ENCODE measurements around the gene TBX19. TPM values are rescaled to one million over a fixed set of nuclear protein-coding genes. Genes with fewer than 3 reads are reported as not detected.

Gene TBX19
- total RNA-seq, 2 donors from 2014 or later: 2.2 to 2.5 TPM

- TF ChIP-seq CTCF (conservative IDR thresholded peaks at IDR 0.05): peak; percentile 51
- Mint-ChIP-seq H3K27ac (no peak overlapping the region), H3K9me3 (peaks cover 6% of the 10 kb centered on the region), H3K27me3 (ENCODE audit: insufficient read depth) (no peaks in the 10 kb centered on the region), H3K4me1 (peaks cover 10% of the 10 kb centered on the region), H3K36me3 (ENCODE audit: low read depth) (no peaks in the 10 kb centered on the region), H3K4me3 (no peak overlapping the region)
- Histone ChIP-seq H3K4me3 (ENCODE audit: low read length) (no peak overlapping the region), H3K9me3 (ENCODE audit: control insufficient read depth, low read length) (no peaks in the 10 kb centered on the region), H3K27ac (ENCODE audit: low read depth, low read length) (no peak overlapping the region), H3K27me3 (ENCODE audit: control insufficient read depth, insufficient read depth, low read length, poor library complexity, severe bottlenecking) (no peaks in the 10 kb centered on the region), H3K4me1 (ENCODE audit: control insufficient read depth, insufficient read depth, low read length) (no peaks in the 10 kb centered on the region), H3K36me3 (ENCODE audit: control insufficient read depth, insufficient read depth, low read length) (no peaks in the 10 kb centered on the region), H3K9ac (ENCODE audit: extremely low read depth, low read length, poor library complexity, severe bottlenecking) (no peak overlapping the region)
- WGBS, 2 experiments (ENCODE audit: insufficient coverage in 1 of 2, insufficient read length in 1 of 2): 85 to 100% methylated on average over 1 of the region's 1 CpG
- DNase-seq: no peak
Measured at GRCh38 chr1:168321945-168322344, 41.3 kb downstream of the TBX19 start.

- Histone ChIP-seq H3K36me3 (ENCODE audit: control insufficient read depth, insufficient read depth, low read length) (no peaks in the 10 kb centered on the region), H3K4me1 (ENCODE audit: control insufficient read depth, insufficient read depth, low read length) (no peaks in the 10 kb centered on the region), H3K9me3 (ENCODE audit: control insufficient read depth, low read length) (no peaks in the 10 kb centered on the region), H3K27me3 (ENCODE audit: control insufficient read depth, insufficient read depth, low read length, poor library complexity, severe bottlenecking) (no peaks in the 10 kb centered on the region), H3K27ac (ENCODE audit: low read depth, low read length) (no peak overlapping the region), H3K4me3 (ENCODE audit: low read length) (no peak overlapping the region), H3K9ac (ENCODE audit: extremely low read depth, low read length, poor library complexity, severe bottlenecking) (no peak overlapping the region)
- Mint-ChIP-seq H3K9me3 (peaks cover 6% of the 10 kb centered on the region), H3K27ac (no peak overlapping the region), H3K36me3 (ENCODE audit: low read depth) (no peaks in the 10 kb centered on the region), H3K4me3 (no peak overlapping the region), H3K4me1 (peaks cover 7% of the 10 kb centered on the region), H3K27me3 (ENCODE audit: insufficient read depth) (no peaks in the 10 kb centered on the region)
- WGBS, 2 experiments (ENCODE audit: insufficient coverage in 1 of 2, insufficient read length in 1 of 2): 99 to 100% methylated on average over 3 to 4 of the region's 4 CpGs
- TF ChIP-seq CTCF (conservative IDR thresholded peaks at IDR 0.05): no peak
- no peak for DNase-seq
Measured at GRCh38 chr1:168324745-168325425, 44.2 kb downstream of the TBX19 start.

- Histone ChIP-seq H3K9ac (ENCODE audit: extremely low read depth, low read length, poor library complexity, severe bottlenecking) (no peak overlapping the region), H3K4me1 (ENCODE audit: control insufficient read depth, insufficient read depth, low read length) (no peaks in the 10 kb centered on the region), H3K4me3 (ENCODE audit: low read length) (no peak overlapping the region), H3K27me3 (ENCODE audit: control insufficient read depth, insufficient read depth, low read length, poor library complexity, severe bottlenecking) (no peaks in the 10 kb centered on the region), H3K9me3 (ENCODE audit: control insufficient read depth, low read length) (no peaks in the 10 kb centered on the region), H3K27ac (ENCODE audit: low read depth, low read length) (no peak overlapping the region), H3K36me3 (ENCODE audit: control insufficient read depth, insufficient read depth, low read length) (no peaks in the 10 kb centered on the region)
- Mint-ChIP-seq H3K27ac (no peak overlapping the region), H3K9me3 (peaks cover 6% of the 10 kb centered on the region), H3K27me3 (ENCODE audit: insufficient read depth) (no peaks in the 10 kb centered on the region), H3K4me3 (no peak overlapping the region), H3K36me3 (ENCODE audit: low read depth) (no peaks in the 10 kb centered on the region), H3K4me1 (peaks cover 7% of the 10 kb centered on the region)
- 92 to 100% methylated on average over 2 to 5 of the region's 5 CpGs for WGBS, 2 experiments (ENCODE audit: insufficient coverage in 1 of 2, insufficient read length in 1 of 2)
- no peak for DNase-seq
- TF ChIP-seq CTCF (conservative IDR thresholded peaks at IDR 0.05): no peak
Measured at GRCh38 chr1:168328731-168329364, 48.2 kb downstream of the TBX19 start.

Data from endodermal cell (in vitro differentiated cells).